WTC11 (cell line): ENCODE results near the gene HPS3. TPM values are rescaled to one million over a fixed set of nuclear protein-coding genes. Genes with fewer than 3 reads are reported as not detected.

Experiments used
- ATAC-seq: fragments of 200-7000 bp; cut with Tn5 transposase; 2 replicates; pipeline ENCODE4 v1.10.0; 2021; ENCODE audit warnings: mild to moderate bottlenecking, moderate library complexity
- CTCF ChIA-PET: fragments of 300-600 bp; sonication (Branson Sonifier 250); formaldehyde crosslinking; loops from one replicate; lab custom pipeline; 2021; ENCODE audit warnings: antibody characterized with exemption; lab: Charles Lee
- POLR2A ChIA-PET: fragments of 350-600 bp; sonication (Branson Sonifier 250); formaldehyde crosslinking; loops from one replicate; lab custom pipeline; 2021; ENCODE audit warnings: antibody characterized with exemption; lab: Charles Lee
- DNase-seq: peaks from one replicate; pipeline ENCODE4 v3.0.0; 2021; ENCODE audit warnings: low spot score
- H3K27ac Mint-ChIP-seq: 2 replicates; pipeline ENCODE4 v1.8.0; 2021; ENCODE audit warnings: mixed read lengths
- H3K27me3 Mint-ChIP-seq: 2 replicates; pipeline ENCODE4 v1.8.0; 2021; ENCODE audit warnings: low read depth, mild to moderate bottlenecking, moderate library complexity, mixed read lengths
- H3K36me3 Mint-ChIP-seq: 2 replicates; pipeline ENCODE4 v1.8.0; 2021; ENCODE audit warnings: mixed read lengths
- H3K4me1 Mint-ChIP-seq: 2 replicates; pipeline ENCODE4 v1.8.0; 2022; ENCODE audit warnings: mixed read lengths
- H3K4me3 Mint-ChIP-seq: 2 replicates; pipeline ENCODE4 v1.8.0; 2021; ENCODE audit warnings: mild to moderate bottlenecking, moderate library complexity, mixed read lengths
- H3K9me3 Mint-ChIP-seq: 2 replicates; pipeline ENCODE4 v1.8.0; 2021; ENCODE audit warnings: mixed read lengths
- CREB1 ChIP-seq: sonication (generic); formaldehyde crosslinking; IDR thresholded peaks from 2 replicates; pipeline ENCODE4 v1.8.0; 2023; ENCODE audit warnings: mild to moderate bottlenecking, missing genetic modification reagents
- ESRRA ChIP-seq: sonication (generic); formaldehyde crosslinking; IDR thresholded peaks from 2 replicates; pipeline ENCODE4 v1.8.1; 2022; ENCODE audit warnings: mild to moderate bottlenecking, missing genetic modification reagents, borderline replicate concordance
- FOXJ3 ChIP-seq: sonication (generic); formaldehyde crosslinking; IDR thresholded peaks from 2 replicates; pipeline ENCODE4 v1.9.0; 2021; ENCODE audit warnings: missing genetic modification reagents, mild to moderate bottlenecking, borderline replicate concordance
- GRHL2 ChIP-seq: fragments of 250-450 bp; sonication (Bioruptor Pico); IDR thresholded peaks from 2 replicates; pipeline ENCODE4 v1.8.0; 2022; ENCODE audit warnings: mild to moderate bottlenecking, moderate library complexity; ENCODE audit not compliant: insufficient replicate concordance, severe bottlenecking
- GTF2I ChIP-seq: fragments of 250-450 bp; sonication (Bioruptor Pico); conservative IDR thresholded peaks from 2 replicates; pipeline ENCODE4 v1.4.0; 2021; ENCODE audit warnings: mild to moderate bottlenecking
- JAZF1 ChIP-seq: fragments of 250-450 bp; sonication (Bioruptor Pico); IDR thresholded peaks from 2 replicates; pipeline ENCODE4 v1.9.0; 2021; ENCODE audit warnings: moderate library complexity, mild to moderate bottlenecking, inconsistent platforms
- KAT7 ChIP-seq: sonication (generic); formaldehyde crosslinking; IDR thresholded peaks from 2 replicates; pipeline ENCODE4 v1.8.1; 2023; ENCODE audit warnings: missing genetic modification reagents, mild to moderate bottlenecking, borderline replicate concordance
- MYBL2 ChIP-seq: sonication (generic); formaldehyde crosslinking; IDR thresholded peaks from 2 replicates; pipeline ENCODE4 v1.8.1; 2023; ENCODE audit warnings: mild to moderate bottlenecking, moderate library complexity, missing genetic modification reagents
- NFATC4 ChIP-seq: fragments of 250-450 bp; sonication (Bioruptor Pico); IDR thresholded peaks from 2 replicates; pipeline ENCODE4 v1.9.0; 2021; ENCODE audit warnings: mild to moderate bottlenecking
- SMAD3 ChIP-seq: sonication (generic); formaldehyde crosslinking; IDR thresholded peaks from 2 replicates; pipeline ENCODE4 v1.8.0; 2022; ENCODE audit warnings: missing genetic modification reagents, mild to moderate bottlenecking, borderline replicate concordance
- TEAD4 ChIP-seq: sonication (generic); formaldehyde crosslinking; IDR thresholded peaks from 2 replicates; pipeline ENCODE4 v1.8.0; 2022; ENCODE audit warnings: mild to moderate bottlenecking, missing genetic modification reagents
- ZNF138 ChIP-seq: sonication (generic); formaldehyde crosslinking; conservative IDR thresholded peaks from 2 replicates; pipeline ENCODE4 v1.8.1; 2022; ENCODE audit warnings: mild to moderate bottlenecking, moderate library complexity, missing genetic modification reagents
- ZNF317 ChIP-seq: sonication (generic); formaldehyde crosslinking; IDR thresholded peaks from 2 replicates; pipeline ENCODE4 v1.8.1; 2023; ENCODE audit warnings: low read depth, mild to moderate bottlenecking, moderate library complexity, missing genetic modification reagents, borderline replicate concordance
- total RNA-seq: library from RNA; stranded (reverse); gene quantifications from 3 replicates; pipeline ENCODE4 v1.2.3, GENCODE V29; 2021
- TF ChIP-seq, protein P1 (sequence below): fragments of 250-450 bp; sonication (Bioruptor Pico); IDR thresholded peaks from 2 replicates; pipeline ENCODE4 v2.1.2; 2022; ENCODE audit warnings: mild to moderate bottlenecking, moderate library complexity
- TF ChIP-seq, protein P2 (sequence below): sonication (generic); formaldehyde crosslinking; IDR thresholded peaks from 2 replicates; pipeline ENCODE4 v1.8.1; 2022; ENCODE audit warnings: low read depth, missing genetic modification reagents, borderline replicate concordance
- TF ChIP-seq, protein P3 (sequence below): sonication (generic); formaldehyde crosslinking; IDR thresholded peaks from 2 replicates; pipeline ENCODE4 v1.8.0; 2022; ENCODE audit warnings: mild to moderate bottlenecking, missing genetic modification reagents
- TF ChIP-seq, protein P4 (sequence below): sonication (generic); formaldehyde crosslinking; conservative IDR thresholded peaks from 2 replicates; pipeline ENCODE4 v1.8.1; 2022; ENCODE audit warnings: mild to moderate bottlenecking, missing genetic modification reagents
- TF ChIP-seq, protein P5 (sequence below): sonication (generic); formaldehyde crosslinking; IDR thresholded peaks from 2 replicates; pipeline ENCODE4 v1.8.0; 2023; ENCODE audit warnings: missing genetic modification reagents
- TF ChIP-seq, protein P6 (sequence below): sonication (generic); formaldehyde crosslinking; IDR thresholded peaks from 2 replicates; pipeline ENCODE4 v1.8.1; 2022; ENCODE audit warnings: low read depth, mild to moderate bottlenecking, moderate library complexity, missing genetic modification reagents, borderline replicate concordance
- TF ChIP-seq, protein P7 (sequence below): sonication (generic); formaldehyde crosslinking; IDR thresholded peaks from 2 replicates; pipeline ENCODE4 v1.8.0; 2023; ENCODE audit warnings: missing genetic modification reagents, mild to moderate bottlenecking, borderline replicate concordance

The HPS3 gene
- total RNA-seq, 1 experiment from 2014 or later = 51.3 TPM

DNA sequence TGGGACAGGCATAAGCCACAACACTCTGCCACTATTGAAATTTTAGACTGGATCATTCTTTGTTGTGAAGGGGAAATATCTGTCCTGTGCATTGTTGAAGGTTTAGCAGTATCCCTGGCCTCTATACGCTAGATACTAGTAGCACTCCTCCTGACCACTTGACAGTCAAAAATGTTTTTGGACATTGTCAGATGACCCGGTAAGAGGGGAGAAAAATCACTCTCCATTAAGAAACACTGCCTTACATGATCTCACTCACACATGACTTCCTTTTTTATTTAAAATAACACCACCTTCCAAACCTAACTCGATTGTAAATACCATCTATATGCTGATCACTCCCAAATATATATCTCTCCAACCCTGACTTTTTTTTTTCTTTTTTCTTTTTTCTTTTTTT is 27.8 kb upstream of the HPS3 start (continued):
- TF ChIP-seq, protein P1, sequence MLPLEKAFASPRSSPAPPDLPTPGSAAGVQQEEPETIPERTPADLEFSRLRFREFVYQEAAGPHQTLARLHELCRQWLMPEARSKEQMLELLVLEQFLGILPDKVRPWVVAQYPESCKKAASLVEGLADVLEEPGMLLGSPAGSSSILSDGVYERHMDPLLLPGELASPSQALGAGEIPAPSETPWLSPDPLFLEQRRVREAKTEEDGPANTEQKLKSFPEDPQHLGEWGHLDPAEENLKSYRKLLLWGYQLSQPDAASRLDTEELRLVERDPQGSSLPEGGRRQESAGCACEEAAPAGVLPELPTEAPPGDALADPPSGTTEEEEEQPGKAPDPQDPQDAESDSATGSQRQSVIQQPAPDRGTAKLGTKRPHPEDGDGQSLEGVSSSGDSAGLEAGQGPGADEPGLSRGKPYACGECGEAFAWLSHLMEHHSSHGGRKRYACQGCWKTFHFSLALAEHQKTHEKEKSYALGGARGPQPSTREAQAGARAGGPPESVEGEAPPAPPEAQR (CRISPR knock-in tag) = no peak
- TF ChIP-seq, protein P2, sequence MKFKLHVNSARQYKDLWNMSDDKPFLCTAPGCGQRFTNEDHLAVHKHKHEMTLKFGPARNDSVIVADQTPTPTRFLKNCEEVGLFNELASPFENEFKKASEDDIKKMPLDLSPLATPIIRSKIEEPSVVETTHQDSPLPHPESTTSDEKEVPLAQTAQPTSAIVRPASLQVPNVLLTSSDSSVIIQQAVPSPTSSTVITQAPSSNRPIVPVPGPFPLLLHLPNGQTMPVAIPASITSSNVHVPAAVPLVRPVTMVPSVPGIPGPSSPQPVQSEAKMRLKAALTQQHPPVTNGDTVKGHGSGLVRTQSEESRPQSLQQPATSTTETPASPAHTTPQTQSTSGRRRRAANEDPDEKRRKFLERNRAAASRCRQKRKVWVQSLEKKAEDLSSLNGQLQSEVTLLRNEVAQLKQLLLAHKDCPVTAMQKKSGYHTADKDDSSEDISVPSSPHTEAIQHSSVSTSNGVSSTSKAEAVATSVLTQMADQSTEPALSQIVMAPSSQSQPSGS (CRISPR knock-in tag) = no peak
- no peak for TF ChIP-seq JAZF1 (CRISPR knock-in tag)
- no peak for TF ChIP-seq GTF2I (CRISPR knock-in tag)
- TF ChIP-seq ZNF317 = no peak
- TF ChIP-seq, protein P3, sequence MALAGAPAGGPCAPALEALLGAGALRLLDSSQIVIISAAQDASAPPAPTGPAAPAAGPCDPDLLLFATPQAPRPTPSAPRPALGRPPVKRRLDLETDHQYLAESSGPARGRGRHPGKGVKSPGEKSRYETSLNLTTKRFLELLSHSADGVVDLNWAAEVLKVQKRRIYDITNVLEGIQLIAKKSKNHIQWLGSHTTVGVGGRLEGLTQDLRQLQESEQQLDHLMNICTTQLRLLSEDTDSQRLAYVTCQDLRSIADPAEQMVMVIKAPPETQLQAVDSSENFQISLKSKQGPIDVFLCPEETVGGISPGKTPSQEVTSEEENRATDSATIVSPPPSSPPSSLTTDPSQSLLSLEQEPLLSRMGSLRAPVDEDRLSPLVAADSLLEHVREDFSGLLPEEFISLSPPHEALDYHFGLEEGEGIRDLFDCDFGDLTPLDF (CRISPR knock-in tag) = no peak

DNA sequence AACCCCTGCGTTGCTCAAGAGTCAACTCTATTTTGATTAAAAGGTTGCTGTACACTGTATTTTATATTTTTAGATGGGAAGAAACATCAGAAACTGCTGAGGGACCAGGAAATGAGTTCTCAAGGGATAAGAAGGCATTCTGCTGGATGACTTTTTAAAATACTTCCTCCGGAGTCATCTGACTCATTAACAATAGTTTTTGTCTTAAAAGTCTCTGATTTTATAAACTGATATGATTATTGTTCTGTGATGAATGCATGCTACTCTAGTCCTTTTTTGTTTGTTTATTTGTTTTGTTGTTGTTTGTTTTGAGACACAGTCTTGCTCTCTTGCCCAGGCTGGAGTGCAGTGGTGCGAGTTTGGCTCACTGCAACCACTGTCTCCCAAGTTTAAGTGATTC is 25.0 kb upstream of the HPS3 start:
- Mint-ChIP-seq H3K27me3 (peaks cover 2% of the 10 kb centered on the region; the same call in 1 of the 2 replicates), H3K27ac (no peak overlapping the region), H3K4me3 (no peak overlapping the region), H3K4me1 (no peaks in the 10 kb centered on the region), H3K36me3 (peaks cover 26% of the 10 kb centered on the region), H3K9me3 (peaks cover 49% of the 10 kb centered on the region)
- POLR2A ChIA-PET = no interaction called here
- ATAC-seq (no peak), DNase-seq (no peak)
- CTCF ChIA-PET = no interaction called here
- no peak for TF ChIP-seq GRHL2 (CRISPR knock-in tag)
- no peak for TF ChIP-seq MYBL2
- TF ChIP-seq FOXJ3 = no peak
- no peak for TF ChIP-seq ESRRA (CRISPR knock-in tag)
- TF ChIP-seq, protein P4, sequence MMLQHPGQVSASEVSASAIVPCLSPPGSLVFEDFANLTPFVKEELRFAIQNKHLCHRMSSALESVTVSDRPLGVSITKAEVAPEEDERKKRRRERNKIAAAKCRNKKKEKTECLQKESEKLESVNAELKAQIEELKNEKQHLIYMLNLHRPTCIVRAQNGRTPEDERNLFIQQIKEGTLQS (CRISPR knock-in tag) = no peak
- TF ChIP-seq SMAD3 = no peak
- TF ChIP-seq KAT7 (CRISPR knock-in tag) = no peak
- TF ChIP-seq TEAD4 = no peak
- TF ChIP-seq NFATC4 (CRISPR knock-in tag) = no peak
- no peak for TF ChIP-seq CREB1
- TF ChIP-seq, protein P5, sequence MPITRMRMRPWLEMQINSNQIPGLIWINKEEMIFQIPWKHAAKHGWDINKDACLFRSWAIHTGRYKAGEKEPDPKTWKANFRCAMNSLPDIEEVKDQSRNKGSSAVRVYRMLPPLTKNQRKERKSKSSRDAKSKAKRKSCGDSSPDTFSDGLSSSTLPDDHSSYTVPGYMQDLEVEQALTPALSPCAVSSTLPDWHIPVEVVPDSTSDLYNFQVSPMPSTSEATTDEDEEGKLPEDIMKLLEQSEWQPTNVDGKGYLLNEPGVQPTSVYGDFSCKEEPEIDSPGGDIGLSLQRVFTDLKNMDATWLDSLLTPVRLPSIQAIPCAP (CRISPR knock-in tag) = no peak
- TF ChIP-seq, protein P6, sequence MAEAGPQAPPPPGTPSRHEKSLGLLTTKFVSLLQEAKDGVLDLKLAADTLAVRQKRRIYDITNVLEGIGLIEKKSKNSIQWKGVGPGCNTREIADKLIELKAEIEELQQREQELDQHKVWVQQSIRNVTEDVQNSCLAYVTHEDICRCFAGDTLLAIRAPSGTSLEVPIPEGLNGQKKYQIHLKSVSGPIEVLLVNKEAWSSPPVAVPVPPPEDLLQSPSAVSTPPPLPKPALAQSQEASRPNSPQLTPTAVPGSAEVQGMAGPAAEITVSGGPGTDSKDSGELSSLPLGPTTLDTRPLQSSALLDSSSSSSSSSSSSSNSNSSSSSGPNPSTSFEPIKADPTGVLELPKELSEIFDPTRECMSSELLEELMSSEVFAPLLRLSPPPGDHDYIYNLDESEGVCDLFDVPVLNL (CRISPR knock-in tag) = no peak
- TF ChIP-seq, protein P7, sequence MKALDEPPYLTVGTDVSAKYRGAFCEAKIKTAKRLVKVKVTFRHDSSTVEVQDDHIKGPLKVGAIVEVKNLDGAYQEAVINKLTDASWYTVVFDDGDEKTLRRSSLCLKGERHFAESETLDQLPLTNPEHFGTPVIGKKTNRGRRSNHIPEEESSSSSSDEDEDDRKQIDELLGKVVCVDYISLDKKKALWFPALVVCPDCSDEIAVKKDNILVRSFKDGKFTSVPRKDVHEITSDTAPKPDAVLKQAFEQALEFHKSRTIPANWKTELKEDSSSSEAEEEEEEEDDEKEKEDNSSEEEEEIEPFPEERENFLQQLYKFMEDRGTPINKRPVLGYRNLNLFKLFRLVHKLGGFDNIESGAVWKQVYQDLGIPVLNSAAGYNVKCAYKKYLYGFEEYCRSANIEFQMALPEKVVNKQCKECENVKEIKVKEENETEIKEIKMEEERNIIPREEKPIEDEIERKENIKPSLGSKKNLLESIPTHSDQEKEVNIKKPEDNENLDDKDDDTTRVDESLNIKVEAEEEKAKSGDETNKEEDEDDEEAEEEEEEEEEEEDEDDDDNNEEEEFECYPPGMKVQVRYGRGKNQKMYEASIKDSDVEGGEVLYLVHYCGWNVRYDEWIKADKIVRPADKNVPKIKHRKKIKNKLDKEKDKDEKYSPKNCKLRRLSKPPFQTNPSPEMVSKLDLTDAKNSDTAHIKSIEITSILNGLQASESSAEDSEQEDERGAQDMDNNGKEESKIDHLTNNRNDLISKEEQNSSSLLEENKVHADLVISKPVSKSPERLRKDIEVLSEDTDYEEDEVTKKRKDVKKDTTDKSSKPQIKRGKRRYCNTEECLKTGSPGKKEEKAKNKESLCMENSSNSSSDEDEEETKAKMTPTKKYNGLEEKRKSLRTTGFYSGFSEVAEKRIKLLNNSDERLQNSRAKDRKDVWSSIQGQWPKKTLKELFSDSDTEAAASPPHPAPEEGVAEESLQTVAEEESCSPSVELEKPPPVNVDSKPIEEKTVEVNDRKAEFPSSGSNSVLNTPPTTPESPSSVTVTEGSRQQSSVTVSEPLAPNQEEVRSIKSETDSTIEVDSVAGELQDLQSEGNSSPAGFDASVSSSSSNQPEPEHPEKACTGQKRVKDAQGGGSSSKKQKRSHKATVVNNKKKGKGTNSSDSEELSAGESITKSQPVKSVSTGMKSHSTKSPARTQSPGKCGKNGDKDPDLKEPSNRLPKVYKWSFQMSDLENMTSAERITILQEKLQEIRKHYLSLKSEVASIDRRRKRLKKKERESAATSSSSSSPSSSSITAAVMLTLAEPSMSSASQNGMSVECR (CRISPR knock-in tag) = no peak
- TF ChIP-seq ZNF138 (CRISPR knock-in tag) = no peak
